Osteocyte (in vitro differentiated cells): ENCODE measurements around the gene EPHA2. TPM values are rescaled to one million over a fixed set of nuclear protein-coding genes. Genes with fewer than 3 reads are reported as not detected.

ENCODE experiments used
- DNase-seq: peaks from one replicate; pipeline ENCODE4 v3.0.0; 2021; ENCODE audit warnings: mixed read lengths; ENCODE audit not compliant: unreplicated experiment; ENCODE audit errors: extremely low spot score
- H3K27ac Mint-ChIP-seq: one replicate; pipeline ENCODE4 v1.8.0; 2021; ENCODE audit warnings: mild to moderate bottlenecking, mixed read lengths; ENCODE audit not compliant: unreplicated experiment
- H3K27me3 Mint-ChIP-seq: one replicate; pipeline ENCODE4 v1.8.0; 2021; ENCODE audit warnings: mixed read lengths; ENCODE audit not compliant: unreplicated experiment
- H3K36me3 Mint-ChIP-seq: one replicate; pipeline ENCODE4 v1.8.0; 2021; ENCODE audit warnings: mixed read lengths; ENCODE audit not compliant: unreplicated experiment
- H3K4me1 Mint-ChIP-seq: one replicate; pipeline ENCODE4 v1.8.0; 2021; ENCODE audit warnings: mixed read lengths; ENCODE audit not compliant: unreplicated experiment
- H3K4me3 Mint-ChIP-seq: one replicate; pipeline ENCODE4 v1.8.0; 2021; ENCODE audit warnings: mild to moderate bottlenecking, moderate library complexity, mixed read lengths; ENCODE audit not compliant: unreplicated experiment
- H3K9me3 Mint-ChIP-seq: one replicate; pipeline ENCODE4 v1.8.0; 2021; ENCODE audit warnings: mixed read lengths; ENCODE audit not compliant: unreplicated experiment
- total RNA-seq: library from RNA; stranded (reverse); gene quantifications from 2 replicates; pipeline ENCODE4 v1.2.1, GENCODE V29; 2021
- TF ChIP-seq, protein P1 (sequence below): fragments of 200-600 bp; sonication (generic); IDR thresholded peaks from 2 replicates; pipeline ENCODE4 v1.5.0; 2021; ENCODE audit warnings: antibody characterized with exemption, mild to moderate bottlenecking, moderate library complexity

The EPHA2 gene
- total RNA-seq, 1 donor from 2014 or later: 152 TPM

DNA sequence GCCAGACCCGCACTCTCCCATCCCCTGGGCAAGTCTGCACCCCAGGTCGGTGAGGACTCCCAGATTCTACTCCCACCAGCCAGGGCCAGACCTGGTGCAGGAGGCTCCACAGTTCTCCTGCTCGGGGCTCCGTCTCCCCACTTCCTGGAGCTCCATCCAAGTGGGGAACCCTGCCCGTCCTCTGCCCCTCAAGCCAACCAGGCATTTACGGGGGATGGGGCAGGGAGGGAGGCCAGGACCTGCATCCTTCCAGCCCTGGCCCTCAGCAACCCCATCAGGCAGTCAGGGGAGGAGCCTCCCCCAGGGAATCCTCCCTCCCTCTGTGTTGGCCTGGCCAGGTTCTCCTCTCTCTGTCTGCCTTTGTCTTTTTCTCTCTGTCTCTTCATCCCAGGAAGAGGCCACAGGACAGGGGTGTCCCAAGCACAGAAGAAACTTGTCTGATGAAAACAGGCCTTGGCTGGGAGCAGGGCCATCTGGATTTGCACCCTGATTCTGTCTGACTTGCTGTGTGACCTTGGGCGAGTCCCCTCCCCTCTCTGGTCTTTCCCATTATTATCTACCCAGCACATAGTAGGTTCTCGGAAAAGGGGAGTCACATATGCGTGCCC lies 18.5 kb upstream of the EPHA2 start:
- H3K9me3 Mint-ChIP-seq: no peaks in the 10 kb centered on the region
- H3K27ac Mint-ChIP-seq: peak overlapping the region; percentile 94
- no peak for DNase-seq
- H3K4me3 Mint-ChIP-seq: peak overlapping the region; percentile 6
- no peaks in the 10 kb centered on the region for H3K27me3 Mint-ChIP-seq
- H3K36me3 Mint-ChIP-seq: no peaks in the 10 kb centered on the region
- H3K4me1 Mint-ChIP-seq: peaks cover 79% of the 10 kb centered on the region
- TF ChIP-seq, protein P1, sequence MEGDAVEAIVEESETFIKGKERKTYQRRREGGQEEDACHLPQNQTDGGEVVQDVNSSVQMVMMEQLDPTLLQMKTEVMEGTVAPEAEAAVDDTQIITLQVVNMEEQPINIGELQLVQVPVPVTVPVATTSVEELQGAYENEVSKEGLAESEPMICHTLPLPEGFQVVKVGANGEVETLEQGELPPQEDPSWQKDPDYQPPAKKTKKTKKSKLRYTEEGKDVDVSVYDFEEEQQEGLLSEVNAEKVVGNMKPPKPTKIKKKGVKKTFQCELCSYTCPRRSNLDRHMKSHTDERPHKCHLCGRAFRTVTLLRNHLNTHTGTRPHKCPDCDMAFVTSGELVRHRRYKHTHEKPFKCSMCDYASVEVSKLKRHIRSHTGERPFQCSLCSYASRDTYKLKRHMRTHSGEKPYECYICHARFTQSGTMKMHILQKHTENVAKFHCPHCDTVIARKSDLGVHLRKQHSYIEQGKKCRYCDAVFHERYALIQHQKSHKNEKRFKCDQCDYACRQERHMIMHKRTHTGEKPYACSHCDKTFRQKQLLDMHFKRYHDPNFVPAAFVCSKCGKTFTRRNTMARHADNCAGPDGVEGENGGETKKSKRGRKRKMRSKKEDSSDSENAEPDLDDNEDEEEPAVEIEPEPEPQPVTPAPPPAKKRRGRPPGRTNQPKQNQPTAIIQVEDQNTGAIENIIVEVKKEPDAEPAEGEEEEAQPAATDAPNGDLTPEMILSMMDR: no peak

DNA sequence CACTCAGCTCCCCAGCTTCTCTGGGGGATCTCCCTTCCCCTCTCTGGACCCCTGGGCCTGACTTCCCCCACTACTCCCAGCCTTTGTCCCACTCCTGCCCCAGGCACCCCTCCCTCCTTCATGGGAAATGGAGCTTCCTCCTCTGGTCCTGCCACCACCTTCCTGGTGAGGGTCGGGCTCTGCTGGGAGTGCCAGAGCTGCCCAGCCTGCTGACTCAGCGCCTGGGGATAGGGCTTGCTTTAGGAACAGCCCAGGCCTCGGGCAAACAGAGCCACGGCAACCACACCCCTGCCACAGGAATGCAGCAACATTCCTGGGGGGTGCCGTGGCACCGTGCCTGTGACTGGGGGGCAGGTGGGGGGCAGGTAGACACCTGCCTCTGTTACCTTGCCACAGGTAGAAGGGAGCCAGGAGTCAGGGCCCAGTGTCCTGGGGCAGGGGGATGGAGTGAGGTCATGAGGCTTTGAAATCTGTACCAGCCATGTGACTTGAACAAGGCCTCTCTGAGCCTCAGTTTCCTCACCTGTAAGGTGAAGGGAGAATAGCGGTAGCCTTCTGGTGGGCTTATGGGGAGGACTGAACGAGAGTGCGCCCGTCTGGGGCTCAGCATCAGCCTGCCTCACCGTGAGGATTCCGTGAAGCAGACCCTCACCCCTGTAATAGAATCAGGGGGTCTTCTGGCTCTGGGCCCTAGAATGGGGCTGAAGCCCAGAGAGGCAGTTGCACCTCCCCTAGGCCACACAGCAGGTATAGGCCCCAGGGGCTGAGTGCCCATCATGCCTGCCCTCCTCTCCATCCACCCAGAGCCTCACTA lies 17.8 kb upstream of the EPHA2 start:
- Mint-ChIP-seq H3K27ac (peak overlapping the region; percentile 94), H3K4me1 (peaks cover 75% of the 10 kb centered on the region), H3K27me3 (no peaks in the 10 kb centered on the region), H3K36me3 (no peaks in the 10 kb centered on the region), H3K9me3 (no peaks in the 10 kb centered on the region), H3K4me3 (no peak overlapping the region)
- TF ChIP-seq, protein P1: no peak
- peak; percentile 91 for DNase-seq

DNA sequence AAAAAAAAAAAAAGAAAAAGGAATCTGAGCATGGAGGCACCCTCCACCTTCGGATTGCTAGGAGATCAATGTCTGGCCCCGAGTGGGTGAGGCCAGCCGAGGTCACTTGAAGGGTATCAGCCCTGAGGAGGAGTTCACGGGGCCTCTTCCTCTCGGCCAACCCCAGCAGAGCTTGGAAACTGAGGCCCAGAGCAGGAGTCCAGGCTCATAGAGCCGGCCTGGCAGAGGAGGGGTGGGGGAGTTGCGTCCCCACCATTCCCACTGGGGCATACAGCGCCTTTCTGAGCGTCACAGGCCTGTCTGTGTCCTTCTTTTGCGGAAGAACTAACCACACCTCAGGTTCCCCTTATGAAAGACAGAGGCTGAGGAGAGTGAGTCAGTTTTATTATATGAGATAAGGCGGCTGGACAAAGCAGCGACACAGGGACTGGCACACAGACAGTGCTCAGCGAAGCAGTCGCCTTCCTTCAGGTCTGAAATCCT lies 17.1 kb upstream of the EPHA2 start:
- Mint-ChIP-seq H3K36me3 (no peaks in the 10 kb centered on the region), H3K4me3 (no peak overlapping the region), H3K4me1 (peaks cover 75% of the 10 kb centered on the region), H3K9me3 (no peaks in the 10 kb centered on the region), H3K27ac (peak overlapping the region; percentile 94), H3K27me3 (no peaks in the 10 kb centered on the region)
- TF ChIP-seq, protein P1: no peak
- no peak for DNase-seq

DNA sequence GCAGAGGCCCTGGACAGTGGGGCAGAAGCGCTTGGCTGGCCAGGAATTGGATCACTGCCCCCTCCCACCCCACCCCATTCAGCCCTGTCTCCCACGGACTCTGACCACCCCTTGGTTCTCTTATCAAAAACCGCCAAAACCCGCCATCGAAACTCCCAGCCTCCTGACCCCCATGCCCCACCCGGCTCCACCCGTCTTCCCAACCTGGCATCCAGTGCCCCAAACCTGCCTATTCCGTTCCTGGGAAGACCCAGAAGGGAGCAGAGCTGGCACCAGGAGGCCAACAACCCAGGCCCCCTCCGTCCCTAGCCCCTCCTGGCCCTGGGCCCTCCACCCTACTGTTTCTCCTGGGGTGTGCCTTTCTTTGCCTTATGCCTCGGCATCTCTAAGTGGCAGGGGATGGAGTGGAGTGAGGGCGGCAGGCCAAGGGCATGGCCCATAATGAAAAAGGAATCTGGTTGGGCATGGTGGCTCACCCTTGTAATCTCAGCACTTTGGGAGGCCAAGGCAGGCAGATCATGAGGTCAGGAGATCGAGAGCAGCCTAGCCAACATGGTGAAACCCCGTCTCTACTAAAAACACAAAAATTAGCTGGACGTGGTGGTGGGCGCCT lies 16.5 kb upstream of the EPHA2 start:
- H3K27ac Mint-ChIP-seq: peak overlapping the region; percentile 94
- H3K27me3 Mint-ChIP-seq: no peaks in the 10 kb centered on the region
- no peak overlapping the region for H3K4me3 Mint-ChIP-seq
- TF ChIP-seq, protein P1: no peak
- H3K4me1 Mint-ChIP-seq: peaks cover 69% of the 10 kb centered on the region
- DNase-seq: no peak
- H3K36me3 Mint-ChIP-seq: no peaks in the 10 kb centered on the region
- no peaks in the 10 kb centered on the region for H3K9me3 Mint-ChIP-seq
